ENCODE results near the gene GULP1.

DNA sequence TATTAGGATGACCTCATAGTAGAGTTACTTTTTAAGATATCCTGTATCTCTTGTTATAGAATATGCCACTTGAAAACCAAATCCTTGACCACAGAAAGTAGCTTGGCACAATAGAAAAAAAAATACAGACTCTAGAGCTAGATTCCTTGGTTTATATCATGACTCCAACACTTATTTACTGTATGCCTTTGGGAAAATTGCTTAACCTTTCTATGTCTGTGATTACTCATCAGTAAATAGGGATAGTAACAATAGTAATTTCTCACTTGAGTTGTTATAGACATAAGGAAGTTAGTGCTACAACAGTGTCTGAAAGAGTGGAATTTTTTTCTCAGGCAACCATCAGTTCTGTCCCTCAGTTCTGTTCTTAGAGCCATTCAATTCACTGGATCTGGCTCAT lies 193.8 kb downstream of the GULP1 start:
- TF ChIP-seq POLR2A (IDR thresholded peaks at IDR 0.05) (no peak), CTCF (IDR thresholded peaks at IDR 0.05) (no peak)

Data from testis (tissue), 2 donors.